Measurements from ENCODE around the gene TBC1D16.
A peak's percentile ranks its signal among the peaks of the same experiment; 100 is the strongest.

The TBC1D16 gene

GRCh38 chr17:79935197-79935885, 100.3 kb downstream of the TBC1D16 start:
- no peak overlapping the region for H3K4me2 ChIP-seq (ENCODE audit: insufficient read depth, low read length)
- no peaks in the 10 kb centered on the region for H3K27me3 ChIP-seq (ENCODE audit: insufficient read depth, low read length, poor library complexity)
- no peak overlapping the region for H3K27ac ChIP-seq (ENCODE audit: low read length)
- H3K79me2 ChIP-seq (ENCODE audit: insufficient read depth, low read length), result no peaks in the 10 kb centered on the region
- no peaks in the 10 kb centered on the region for H3K9me3 ChIP-seq (ENCODE audit: insufficient read depth, low read length, severe bottlenecking)
- ATAC-seq (ENCODE audit: insufficient read depth, low read depth), result no peak
- no peaks in the 10 kb centered on the region for H3K36me3 ChIP-seq (ENCODE audit: insufficient read depth, low read length)
- H3K4me3 ChIP-seq (ENCODE audit: low read depth in 1 of 2, low read length in 2 of 2), result no peak overlapping the region
- H3K4me1 ChIP-seq (ENCODE audit: insufficient read depth, low read length), result peaks cover 41% of the 10 kb centered on the region
- H3K9ac ChIP-seq (ENCODE audit: low read depth, low read length), result no peak overlapping the region
- peak; percentile 15 for TF ChIP-seq CTCF (IDR thresholded peaks at IDR 0.05; ENCODE audit: borderline replicate concordance, extremely low read depth, low read length, poor library complexity, severe bottlenecking)
- TF ChIP-seq EZH2 (IDR thresholded peaks at IDR 0.05; ENCODE audit: borderline replicate concordance, low read depth, low read length, severe bottlenecking), result no peak
- no peak for DNase-seq
- H2AFZ ChIP-seq (ENCODE audit: low read depth, low read length), result no peak overlapping the region
- peaks cover 4% of the 10 kb centered on the region; the same call in 1 of the 2 replicates for H4K20me1 ChIP-seq (ENCODE audit: insufficient read depth, low read length)

GRCh38 chr17:79934653-79934970, 101.1 kb downstream of the TBC1D16 start:
- Histone ChIP-seq H4K20me1 (ENCODE audit: insufficient read depth, low read length) (peaks cover 4% of the 10 kb centered on the region; the same call in 1 of the 2 replicates), H3K27ac (ENCODE audit: low read length) (no peak overlapping the region), H3K9ac (ENCODE audit: low read depth, low read length) (no peak overlapping the region), H3K36me3 (ENCODE audit: insufficient read depth, low read length) (no peaks in the 10 kb centered on the region), H3K4me3 (ENCODE audit: low read depth in 1 of 2, low read length in 2 of 2) (no peak overlapping the region), H3K27me3 (ENCODE audit: insufficient read depth, low read length, poor library complexity) (no peaks in the 10 kb centered on the region), H3K79me2 (ENCODE audit: insufficient read depth, low read length) (no peaks in the 10 kb centered on the region), H3K4me1 (ENCODE audit: insufficient read depth, low read length) (peaks cover 41% of the 10 kb centered on the region), H3K9me3 (ENCODE audit: insufficient read depth, low read length, severe bottlenecking) (no peaks in the 10 kb centered on the region), H2AFZ (ENCODE audit: low read depth, low read length) (no peak overlapping the region), H3K4me2 (ENCODE audit: insufficient read depth, low read length) (no peak overlapping the region)
- DNase-seq (no peak), ATAC-seq (ENCODE audit: insufficient read depth, low read depth) (no peak)
- TF ChIP-seq EZH2 (IDR thresholded peaks at IDR 0.05; ENCODE audit: borderline replicate concordance, low read depth, low read length, severe bottlenecking) (no peak), CTCF (IDR thresholded peaks at IDR 0.05; ENCODE audit: borderline replicate concordance, extremely low read depth, low read length, poor library complexity, severe bottlenecking) (no peak)

- H3K9ac ChIP-seq (ENCODE audit: low read depth, low read length), result no peak overlapping the region
- 0 out of 2 replicates have a peak overlapping the region, but pooled peaks have one; percentile 15 for H3K27ac ChIP-seq (ENCODE audit: low read length)
- peak; percentile 74 for ATAC-seq (ENCODE audit: insufficient read depth, low read depth)
Measured at GRCh38 chr17:79933863-79934652, 101.6 kb downstream of the TBC1D16 start.

More at GRCh38 chr17:79933863-79934652, 101.6 kb downstream of the TBC1D16 start:
- peaks cover 41% of the 10 kb centered on the region for H3K4me1 ChIP-seq (ENCODE audit: insufficient read depth, low read length)
- no peaks in the 10 kb centered on the region for H3K36me3 ChIP-seq (ENCODE audit: insufficient read depth, low read length)
- no peak overlapping the region for H2AFZ ChIP-seq (ENCODE audit: low read depth, low read length)
- DNase-seq, result peak; percentile 72
- no peaks in the 10 kb centered on the region for H3K79me2 ChIP-seq (ENCODE audit: insufficient read depth, low read length)
- H3K4me2 ChIP-seq (ENCODE audit: insufficient read depth, low read length), result no peak overlapping the region
- TF ChIP-seq EZH2 (IDR thresholded peaks at IDR 0.05; ENCODE audit: borderline replicate concordance, low read depth, low read length, severe bottlenecking) (no peak), CTCF (IDR thresholded peaks at IDR 0.05; ENCODE audit: borderline replicate concordance, extremely low read depth, low read length, poor library complexity, severe bottlenecking) (no peak)
- H3K4me3 ChIP-seq (ENCODE audit: low read depth in 1 of 2, low read length in 2 of 2), result no peak overlapping the region
- no peaks in the 10 kb centered on the region for H3K9me3 ChIP-seq (ENCODE audit: insufficient read depth, low read length, severe bottlenecking)
- peaks cover 4% of the 10 kb centered on the region; the same call in 1 of the 2 replicates for H4K20me1 ChIP-seq (ENCODE audit: insufficient read depth, low read length)
- H3K27me3 ChIP-seq (ENCODE audit: insufficient read depth, low read length, poor library complexity), result no peaks in the 10 kb centered on the region
